Omental fat pad (tissue), 4 donors: ENCODE measurements around the gene ETV1. TPM values are rescaled to one million over a fixed set of nuclear protein-coding genes. Genes with fewer than 3 reads are reported as not detected.

Source experiments
- ATAC-seq: fragments of 150-250 bp; one replicate; pipeline ENCODE4 v1.9.1; 2016; ENCODE audit warnings: mild to moderate bottlenecking, moderate library complexity; ENCODE audit not compliant: low FRiP score
- DNase-seq: peaks from one replicate; pipeline ENCODE4 v3.0.0-alpha.2; 2019; ENCODE audit warnings: low spot score
- CTCF ChIP-seq, 3 donors: fragments of 450-650 bp; IDR thresholded peaks; one replicate each; pipeline ENCODE4 v1.5.1; 2016 to 2017; ENCODE audit warnings: antibody characterized with exemption in 3 of 3, mild to moderate bottlenecking in 3 of 3, moderate library complexity in 2 of 3
- total RNA-seq, 4 donors: library from RNA; depleted of rRNA; stranded (reverse); fragments of >200 nt; gene quantifications; one replicate each; pipeline ENCODE4 v1.1.0, GENCODE V29; 2016

ETV1 gene
- total RNA-seq, 4 donors from 2014 or later: 1.3 to 8.8 (median 4.6) TPM

GRCh38 chr7:13850185-13850752, 139.2 kb downstream of the ETV1 start:
- no peak for TF ChIP-seq CTCF (IDR thresholded peaks at IDR 0.05)
- ATAC-seq (no peak), DNase-seq (no peak)

GRCh38 chr7:13849163-13849892, 140.1 kb downstream of the ETV1 start:
- no peak for TF ChIP-seq CTCF (IDR thresholded peaks at IDR 0.05)
- ATAC-seq (no peak), DNase-seq (no peak)

GRCh38 chr7:13848681-13849131, 140.8 kb downstream of the ETV1 start:
- no peak for DNase-seq
- no peak for ATAC-seq
- TF ChIP-seq CTCF (IDR thresholded peaks at IDR 0.05): no peak

- DNase-seq (no peak), ATAC-seq (no peak)
- no peak for TF ChIP-seq CTCF (IDR thresholded peaks at IDR 0.05)
Measured at GRCh38 chr7:13846386-13846785, 143.1 kb downstream of the ETV1 start.

- TF ChIP-seq CTCF (IDR thresholded peaks at IDR 0.05): no peak
- DNase-seq: no peak
- ATAC-seq: no peak
Measured at GRCh38 chr7:13845601-13846000, 143.9 kb downstream of the ETV1 start.

GRCh38 chr7:13844954-13845353, 144.5 kb downstream of the ETV1 start:
- ATAC-seq (no peak), DNase-seq (no peak)
- no peak for TF ChIP-seq CTCF (IDR thresholded peaks at IDR 0.05)

DNA sequence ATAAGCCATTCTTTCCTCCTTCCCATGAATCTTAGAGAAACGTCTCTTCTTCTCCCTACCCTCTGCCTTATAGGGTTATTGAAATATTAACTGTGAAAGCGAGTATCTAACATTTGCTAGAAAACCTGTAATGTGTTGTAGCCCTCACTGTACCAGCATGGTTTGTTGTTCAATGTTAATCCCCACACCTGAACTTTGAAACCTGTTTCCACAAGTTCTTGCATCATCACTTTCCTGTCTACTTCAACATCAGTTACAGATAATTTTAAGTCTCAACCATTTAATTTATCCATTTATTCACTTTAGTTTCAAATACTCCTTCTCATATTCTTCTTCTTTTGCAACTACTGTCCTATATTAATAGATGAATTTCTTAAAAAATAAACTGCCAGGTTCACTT, 148.2 kb downstream of the ETV1 start:
- TF ChIP-seq CTCF (IDR thresholded peaks at IDR 0.05): no peak
- DNase-seq: no peak
- no peak for ATAC-seq
